HCT116 (cell line): ENCODE data around the gene CDK8. TPM values are rescaled to one million over a fixed set of nuclear protein-coding genes. Genes with fewer than 3 reads are reported as not detected.
A peak's percentile ranks its signal among the peaks of the same experiment; 100 is the strongest.

ENCODE experiments used
- ATAC-seq: fragments of 200-7000 bp; cut with Tn5 transposase; 2 replicates; pipeline ENCODE4 v1.9.1; 2020; ENCODE audit warnings: mild to moderate bottlenecking, moderate library complexity
- BruUV-seq: library from RNA; stranded (reverse); fragments of 400-500 nt; replicated peaks from 2 replicates; lab custom pipeline; 2021; lab: Mats Ljungman, UMichigan
- CTCF ChIA-PET: fragments of 300-600 bp; sonication (Branson Sonifier 250); formaldehyde crosslinking; loops from one replicate; lab custom pipeline; 2021; ENCODE audit warnings: antibody characterized with exemption; lab: Charles Lee
- POLR2A ChIA-PET: fragments of 300-600, 350-600 bp; sonication (Branson Sonifier 250); formaldehyde crosslinking; loops from one replicate; lab custom pipeline; 2021; ENCODE audit warnings: antibody characterized with exemption; lab: Charles Lee
- RAD21 ChIA-PET, 2 experiments: fragments of 300-600 bp; sonication (Branson Sonifier 250); formaldehyde crosslinking; loops; one replicate each; lab custom pipeline; 2023; ENCODE audit warnings: low total read pairs in 2 of 2; ENCODE audit not compliant: uncharacterized antibody in 2 of 2, unreplicated experiment in 2 of 2, low non-redundant PET in 1 of 2; lab: Charles Lee
- DNase-seq: peaks from one replicate; pipeline ENCODE4 v3.0.0-alpha.2; 2010; ENCODE audit warnings: low read depth, low spot score
- H2AFZ ChIP-seq: fragments of 200-600 bp; shearing (Covaris generic), sonication (generic); 2 replicates; pipeline ENCODE4 v1.6.1; 2017; ENCODE audit warnings: low read depth, mixed run types, mixed read lengths, antibody characterized with exemption, low read length; ENCODE audit not compliant: poor library complexity, severe bottlenecking
- H3K27ac ChIP-seq: 2 replicates; pipeline ENCODE4 v1.5.1; 2012; ENCODE audit warnings: low read depth, low read length
- H3K27me3 ChIP-seq: fragments of 200-600 bp; sonication (generic); 2 replicates; pipeline ENCODE4 v1.6.1; 2016; ENCODE audit warnings: mixed run types, low read length, mixed read lengths; ENCODE audit not compliant: insufficient read depth
- H3K36me3 ChIP-seq, 2 experiments: fragments of 200-500 bp in 1 of 2; fragments of 200-600 bp in 1 of 2; sonication (Bioruptor generic) in 1 of 2; sonication (generic) in 1 of 2; 2 replicates each; pipeline versions ENCODE4 v1.5.1 to v1.6.1; 2014 to 2016; ENCODE audit warnings: low read length in 2 of 2, inconsistent platforms in 1 of 2, mixed read lengths in 1 of 2, mixed run types in 1 of 2; ENCODE audit not compliant: insufficient read depth in 2 of 2, control insufficient read depth in 1 of 2
- H3K4me1 ChIP-seq, 2 experiments: fragments of 200-600 bp in 1 of 2; sonication (generic) in 1 of 2; 2 replicates each; pipeline versions ENCODE4 v1.5.1 to v1.6.1; 2012 to 2017; ENCODE audit warnings: low read length in 2 of 2, inconsistent platforms in 1 of 2, mild to moderate bottlenecking in 1 of 2, mixed read lengths in 1 of 2, mixed run types in 1 of 2, moderate library complexity in 1 of 2; ENCODE audit not compliant: insufficient read depth in 2 of 2, control insufficient read depth in 1 of 2
- H3K4me2 ChIP-seq: fragments of 200-600 bp; sonication (generic); 2 replicates; pipeline ENCODE4 v1.6.1; 2017; ENCODE audit warnings: mixed run types, low read length, mixed read lengths
- H3K4me3 ChIP-seq, 2 experiments: fragments of 200-600 bp in 1 of 2; sonication (generic) in 1 of 2; replicated peaks in 1 of 2; 2 replicates each; pipeline ENCODE4 v1.5.1; 2011 to 2016; ENCODE audit warnings: low read length in 2 of 2, control low read depth in 1 of 2, low read depth in 1 of 2, mild to moderate bottlenecking in 1 of 2, mixed read lengths in 1 of 2, mixed run types in 1 of 2
- H3K79me2 ChIP-seq: fragments of 200-600 bp; sonication (generic); 2 replicates; pipeline ENCODE4 v1.6.1; 2017; ENCODE audit warnings: mild to moderate bottlenecking, mixed run types, low read length, moderate library complexity, mixed read lengths; ENCODE audit not compliant: insufficient read depth
- H3K9ac ChIP-seq: fragments of 200-600 bp; sonication (generic); 2 replicates; pipeline ENCODE4 v1.6.1; 2016; ENCODE audit warnings: low read length, mixed read lengths
- H3K9me2 ChIP-seq: fragments of 200-600 bp; sonication (generic), shearing (Covaris generic); 2 replicates; pipeline ENCODE4 v1.6.1; 2017; ENCODE audit warnings: mixed run types, mild to moderate bottlenecking, moderate library complexity; ENCODE audit not compliant: insufficient read depth
- H3K9me3 ChIP-seq, 2 experiments: fragments of 200-500 bp in 1 of 2; fragments of 200-600 bp in 1 of 2; sonication (Bioruptor generic) in 1 of 2; sonication (generic) in 1 of 2; 2 replicates each; pipeline ENCODE4 v1.6.1; 2014 to 2017; ENCODE audit warnings: low read length in 2 of 2, mixed read lengths in 2 of 2, inconsistent platforms in 1 of 2, low read depth in 1 of 2, mild to moderate bottlenecking in 1 of 2, mixed run types in 1 of 2, moderate library complexity in 1 of 2; ENCODE audit not compliant: control insufficient read depth in 1 of 2, insufficient read depth in 1 of 2
- H4K20me1 ChIP-seq: fragments of 200-600 bp; sonication (generic), shearing (Covaris generic); 2 replicates; pipeline ENCODE4 v1.6.1; 2017; ENCODE audit warnings: mixed run types, mild to moderate bottlenecking, moderate library complexity; ENCODE audit not compliant: insufficient read depth
- EGR1 ChIP-seq: IDR thresholded peaks from 2 replicates; pipeline ENCODE4 v1.6.1; 2012; ENCODE audit warnings: low read depth
- ELF1 ChIP-seq: IDR thresholded peaks from 2 replicates; pipeline ENCODE4 v1.6.1; 2012; ENCODE audit warnings: low read depth, borderline replicate concordance
- POLR2AphosphoS5 ChIP-seq: IDR thresholded peaks from 2 replicates; pipeline ENCODE4 v1.6.1; 2011; ENCODE audit warnings: mild to moderate bottlenecking, low read depth, low read length, moderate library complexity
- SIN3A ChIP-seq: IDR thresholded peaks from 2 replicates; pipeline ENCODE4 v1.6.1; 2012; ENCODE audit warnings: low read depth
- ZNF274 ChIP-seq: fragments of 200-500 bp; sonication (Bioruptor generic); IDR thresholded peaks from 2 replicates; pipeline ENCODE4 v1.6.1; 2014; ENCODE audit warnings: mild to moderate bottlenecking, low read depth, low read length, inconsistent platforms
- intact Hi-C: fragments of 100-400 bp; cut with micrococcal nuclease; formaldehyde crosslinking; loops from 2 replicates; pipeline ENCODE4 v1.10.0; 2022
- total RNA-seq: library from RNA; stranded (reverse); gene quantifications from one replicate; pipeline ENCODE4 v1.2.1, GENCODE V29; 2021; ENCODE audit not compliant: unreplicated experiment
- TF ChIP-seq, protein P1 (sequence below): IDR thresholded peaks from 2 replicates; pipeline ENCODE4 v1.6.1; 2012; ENCODE audit warnings: low read depth
- TF ChIP-seq, protein P2 (sequence below): IDR thresholded peaks from 2 replicates; pipeline ENCODE4 v1.6.1; 2011; ENCODE audit warnings: mild to moderate bottlenecking, low read length, moderate library complexity; ENCODE audit not compliant: insufficient replicate concordance; ENCODE audit errors: extremely low read depth

The CDK8 gene
- total RNA-seq, 1 experiment from 2014 or later: 23.8 TPM

GRCh38 chr13:26257049-26257448 lies 3.1 kb downstream of the CDK8 start:
- no peaks in the 10 kb centered on the region for H3K9me3 ChIP-seq
- POLR2A ChIA-PET: no interaction called here
- no peaks in the 10 kb centered on the region for H3K9me2 ChIP-seq
- BruUV-seq: no TSS peak
- no peak overlapping the region for H3K4me2 ChIP-seq
- no peak overlapping the region for H2AFZ ChIP-seq
- peaks cover 14% of the 10 kb centered on the region; the same call in 1 of the 2 replicates for H4K20me1 ChIP-seq
- H3K27ac ChIP-seq: no peak overlapping the region
- peaks cover 6 to 13% of the 10 kb centered on the region in 2 experiments; a peak in 3 of 4 replicates for H3K4me1 ChIP-seq
- CTCF ChIA-PET: no interaction called here
- DNase-seq (no peak), ATAC-seq (no peak)
- H3K36me3 ChIP-seq: no peaks in the 10 kb centered on the region
- no peak overlapping the region for H3K9ac ChIP-seq
- RAD21 ChIA-PET: no interaction called here
- H3K4me3 ChIP-seq: no peak overlapping the region
- no peaks in the 10 kb centered on the region for H3K27me3 ChIP-seq
- H3K79me2 ChIP-seq: peaks cover 76% of the 10 kb centered on the region
- intact Hi-C loops: no loop called here
- no peak for TF ChIP-seq POLR2AphosphoS5
- TF ChIP-seq ZNF274: no peak
- TF ChIP-seq ELF1: no peak
- TF ChIP-seq SIN3A: no peak
- TF ChIP-seq, all 23 proteins: peak for 0

GRCh38 chr13:26259634-26260033 lies 5.7 kb downstream of the CDK8 start:
- Histone ChIP-seq H4K20me1 (peaks cover 14% of the 10 kb centered on the region; the same call in 1 of the 2 replicates), H3K36me3 (no peaks in the 10 kb centered on the region), H3K9ac (no peak overlapping the region), H3K27me3 (no peaks in the 10 kb centered on the region), H3K79me2 (peaks cover 94% of the 10 kb centered on the region), H3K4me2 (no peak overlapping the region), H3K4me3 (no peak overlapping the region), H3K27ac (no peak overlapping the region), H3K9me2 (no peaks in the 10 kb centered on the region), H2AFZ (no peak overlapping the region), H3K4me1 (peaks cover 6 to 9% of the 10 kb centered on the region in 2 experiments; a peak in 3 of 4 replicates), H3K9me3 (no peaks in the 10 kb centered on the region)
- DNase-seq: no peak
- CTCF ChIA-PET: no interaction called here
- TF ChIP-seq, protein P1, sequence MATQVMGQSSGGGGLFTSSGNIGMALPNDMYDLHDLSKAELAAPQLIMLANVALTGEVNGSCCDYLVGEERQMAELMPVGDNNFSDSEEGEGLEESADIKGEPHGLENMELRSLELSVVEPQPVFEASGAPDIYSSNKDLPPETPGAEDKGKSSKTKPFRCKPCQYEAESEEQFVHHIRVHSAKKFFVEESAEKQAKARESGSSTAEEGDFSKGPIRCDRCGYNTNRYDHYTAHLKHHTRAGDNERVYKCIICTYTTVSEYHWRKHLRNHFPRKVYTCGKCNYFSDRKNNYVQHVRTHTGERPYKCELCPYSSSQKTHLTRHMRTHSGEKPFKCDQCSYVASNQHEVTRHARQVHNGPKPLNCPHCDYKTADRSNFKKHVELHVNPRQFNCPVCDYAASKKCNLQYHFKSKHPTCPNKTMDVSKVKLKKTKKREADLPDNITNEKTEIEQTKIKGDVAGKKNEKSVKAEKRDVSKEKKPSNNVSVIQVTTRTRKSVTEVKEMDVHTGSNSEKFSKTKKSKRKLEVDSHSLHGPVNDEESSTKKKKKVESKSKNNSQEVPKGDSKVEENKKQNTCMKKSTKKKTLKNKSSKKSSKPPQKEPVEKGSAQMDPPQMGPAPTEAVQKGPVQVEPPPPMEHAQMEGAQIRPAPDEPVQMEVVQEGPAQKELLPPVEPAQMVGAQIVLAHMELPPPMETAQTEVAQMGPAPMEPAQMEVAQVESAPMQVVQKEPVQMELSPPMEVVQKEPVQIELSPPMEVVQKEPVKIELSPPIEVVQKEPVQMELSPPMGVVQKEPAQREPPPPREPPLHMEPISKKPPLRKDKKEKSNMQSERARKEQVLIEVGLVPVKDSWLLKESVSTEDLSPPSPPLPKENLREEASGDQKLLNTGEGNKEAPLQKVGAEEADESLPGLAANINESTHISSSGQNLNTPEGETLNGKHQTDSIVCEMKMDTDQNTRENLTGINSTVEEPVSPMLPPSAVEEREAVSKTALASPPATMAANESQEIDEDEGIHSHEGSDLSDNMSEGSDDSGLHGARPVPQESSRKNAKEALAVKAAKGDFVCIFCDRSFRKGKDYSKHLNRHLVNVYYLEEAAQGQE: 0 out of 2 replicates have a peak, but pooled peaks have one; percentile 8
- TF ChIP-seq, protein P2, sequence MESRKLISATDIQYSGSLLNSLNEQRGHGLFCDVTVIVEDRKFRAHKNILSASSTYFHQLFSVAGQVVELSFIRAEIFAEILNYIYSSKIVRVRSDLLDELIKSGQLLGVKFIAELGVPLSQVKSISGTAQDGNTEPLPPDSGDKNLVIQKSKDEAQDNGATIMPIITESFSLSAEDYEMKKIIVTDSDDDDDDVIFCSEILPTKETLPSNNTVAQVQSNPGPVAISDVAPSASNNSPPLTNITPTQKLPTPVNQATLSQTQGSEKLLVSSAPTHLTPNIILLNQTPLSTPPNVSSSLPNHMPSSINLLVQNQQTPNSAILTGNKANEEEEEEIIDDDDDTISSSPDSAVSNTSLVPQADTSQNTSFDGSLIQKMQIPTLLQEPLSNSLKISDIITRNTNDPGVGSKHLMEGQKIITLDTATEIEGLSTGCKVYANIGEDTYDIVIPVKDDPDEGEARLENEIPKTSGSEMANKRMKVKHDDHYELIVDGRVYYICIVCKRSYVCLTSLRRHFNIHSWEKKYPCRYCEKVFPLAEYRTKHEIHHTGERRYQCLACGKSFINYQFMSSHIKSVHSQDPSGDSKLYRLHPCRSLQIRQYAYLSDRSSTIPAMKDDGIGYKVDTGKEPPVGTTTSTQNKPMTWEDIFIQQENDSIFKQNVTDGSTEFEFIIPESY: no peak
- no peak for TF ChIP-seq EGR1
- no peak for ATAC-seq
- POLR2A ChIA-PET: no interaction called here
- no TSS peak for BruUV-seq
- intact Hi-C loops: no loop called here
- RAD21 ChIA-PET: no interaction called here
